Neural cell (in vitro differentiated cells): ENCODE results near the gene HIVEP3.

Experiments used
- EP300 ChIP-seq: fragments of 450-650 bp; conservative IDR thresholded peaks from 2 replicates; pipeline ENCODE4 v1.6.1; 2014; ENCODE audit warnings: antibody characterized with exemption, mild to moderate bottlenecking, moderate library complexity; ENCODE audit not compliant: poor library complexity, severe bottlenecking
- EZH2 ChIP-seq: fragments of 200-600, 300-800 bp; shearing (Covaris generic), sonication (generic); IDR thresholded peaks from 2 replicates; pipeline ENCODE4 v1.6.1; 2014; ENCODE audit warnings: antibody characterized with exemption, low read length, borderline replicate concordance, mild to moderate bottlenecking; ENCODE audit not compliant: insufficient read depth, poor library complexity, severe bottlenecking
- MXI1 ChIP-seq: fragments of 450-650 bp; conservative IDR thresholded peaks from 2 replicates; pipeline ENCODE4 v1.6.1; 2014; ENCODE audit warnings: antibody characterized with exemption, mild to moderate bottlenecking; ENCODE audit not compliant: poor library complexity, severe bottlenecking
- POLR2AphosphoS5 ChIP-seq: IDR thresholded peaks from 2 replicates; pipeline ENCODE4 v1.6.1; 2012
- RAD21 ChIP-seq: fragments of 450-650 bp; conservative IDR thresholded peaks from 2 replicates; pipeline ENCODE4 v1.6.1; 2014; ENCODE audit warnings: antibody characterized with exemption, mild to moderate bottlenecking, moderate library complexity
- SMC3 ChIP-seq: fragments of 450-650 bp; conservative IDR thresholded peaks from 2 replicates; pipeline ENCODE4 v1.6.1; 2014; ENCODE audit warnings: antibody characterized with exemption, mild to moderate bottlenecking, moderate library complexity; ENCODE audit not compliant: poor library complexity
- TAF1 ChIP-seq: IDR thresholded peaks from 2 replicates; pipeline ENCODE4 v1.6.1; 2012; ENCODE audit warnings: low read depth
- TF ChIP-seq, protein P1 (sequence below): fragments of 450-650 bp; IDR thresholded peaks from 2 replicates; pipeline ENCODE4 v1.5.1; 2014; ENCODE audit warnings: antibody characterized with exemption, mild to moderate bottlenecking, moderate library complexity; ENCODE audit not compliant: poor library complexity, severe bottlenecking

DNA sequence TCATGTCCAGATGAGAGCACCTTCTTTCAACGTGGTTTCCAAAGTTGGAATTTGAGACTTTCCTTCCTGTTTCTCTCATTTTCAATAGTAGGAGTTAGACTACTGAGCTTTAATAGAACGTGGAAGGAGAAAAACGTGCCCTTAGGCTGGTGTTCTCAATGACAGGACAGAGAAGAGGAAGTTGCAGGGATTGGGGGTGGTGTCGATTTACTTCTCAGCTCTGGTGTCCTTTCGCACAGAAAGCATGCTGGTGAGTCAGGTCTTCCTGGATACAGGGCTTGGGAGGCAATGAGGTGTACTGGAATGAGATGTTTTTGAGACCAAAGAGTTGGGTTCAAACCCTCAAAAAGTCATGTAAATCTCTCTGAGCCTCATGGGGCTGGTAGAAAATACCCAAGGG, 67.1 kb downstream of the HIVEP3 start:
- TF ChIP-seq, protein P1, sequence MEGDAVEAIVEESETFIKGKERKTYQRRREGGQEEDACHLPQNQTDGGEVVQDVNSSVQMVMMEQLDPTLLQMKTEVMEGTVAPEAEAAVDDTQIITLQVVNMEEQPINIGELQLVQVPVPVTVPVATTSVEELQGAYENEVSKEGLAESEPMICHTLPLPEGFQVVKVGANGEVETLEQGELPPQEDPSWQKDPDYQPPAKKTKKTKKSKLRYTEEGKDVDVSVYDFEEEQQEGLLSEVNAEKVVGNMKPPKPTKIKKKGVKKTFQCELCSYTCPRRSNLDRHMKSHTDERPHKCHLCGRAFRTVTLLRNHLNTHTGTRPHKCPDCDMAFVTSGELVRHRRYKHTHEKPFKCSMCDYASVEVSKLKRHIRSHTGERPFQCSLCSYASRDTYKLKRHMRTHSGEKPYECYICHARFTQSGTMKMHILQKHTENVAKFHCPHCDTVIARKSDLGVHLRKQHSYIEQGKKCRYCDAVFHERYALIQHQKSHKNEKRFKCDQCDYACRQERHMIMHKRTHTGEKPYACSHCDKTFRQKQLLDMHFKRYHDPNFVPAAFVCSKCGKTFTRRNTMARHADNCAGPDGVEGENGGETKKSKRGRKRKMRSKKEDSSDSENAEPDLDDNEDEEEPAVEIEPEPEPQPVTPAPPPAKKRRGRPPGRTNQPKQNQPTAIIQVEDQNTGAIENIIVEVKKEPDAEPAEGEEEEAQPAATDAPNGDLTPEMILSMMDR, result no peak
- TF ChIP-seq EP300 (no peak), TAF1 (no peak), RAD21 (no peak), EZH2 (no peak), MXI1 (no peak), POLR2AphosphoS5 (no peak), SMC3 (no peak)
